ENCODE data around the gene USP50.

DNA sequence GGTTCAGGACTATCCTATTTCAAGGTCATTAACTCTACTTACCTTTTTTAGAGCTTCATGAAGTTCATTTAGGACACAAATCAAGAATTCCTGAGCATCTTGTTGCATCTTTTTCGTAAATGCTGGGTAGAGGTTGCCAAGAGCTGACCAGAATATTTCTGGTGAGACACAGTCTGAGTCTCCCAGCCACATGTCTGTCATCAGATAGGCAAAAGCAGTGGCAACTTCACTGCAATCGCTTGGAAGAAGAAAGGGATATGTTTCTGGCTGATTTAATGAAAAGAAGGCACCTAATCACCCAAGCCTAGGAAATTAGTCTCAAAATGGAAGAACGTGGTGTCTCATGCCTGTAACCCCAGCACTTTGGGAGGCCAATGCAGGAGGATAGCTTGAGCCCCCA is 2.9 kb downstream of the USP50 start:
- TF ChIP-seq, protein P1, sequence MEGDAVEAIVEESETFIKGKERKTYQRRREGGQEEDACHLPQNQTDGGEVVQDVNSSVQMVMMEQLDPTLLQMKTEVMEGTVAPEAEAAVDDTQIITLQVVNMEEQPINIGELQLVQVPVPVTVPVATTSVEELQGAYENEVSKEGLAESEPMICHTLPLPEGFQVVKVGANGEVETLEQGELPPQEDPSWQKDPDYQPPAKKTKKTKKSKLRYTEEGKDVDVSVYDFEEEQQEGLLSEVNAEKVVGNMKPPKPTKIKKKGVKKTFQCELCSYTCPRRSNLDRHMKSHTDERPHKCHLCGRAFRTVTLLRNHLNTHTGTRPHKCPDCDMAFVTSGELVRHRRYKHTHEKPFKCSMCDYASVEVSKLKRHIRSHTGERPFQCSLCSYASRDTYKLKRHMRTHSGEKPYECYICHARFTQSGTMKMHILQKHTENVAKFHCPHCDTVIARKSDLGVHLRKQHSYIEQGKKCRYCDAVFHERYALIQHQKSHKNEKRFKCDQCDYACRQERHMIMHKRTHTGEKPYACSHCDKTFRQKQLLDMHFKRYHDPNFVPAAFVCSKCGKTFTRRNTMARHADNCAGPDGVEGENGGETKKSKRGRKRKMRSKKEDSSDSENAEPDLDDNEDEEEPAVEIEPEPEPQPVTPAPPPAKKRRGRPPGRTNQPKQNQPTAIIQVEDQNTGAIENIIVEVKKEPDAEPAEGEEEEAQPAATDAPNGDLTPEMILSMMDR (IDR thresholded peaks at IDR 0.05; ENCODE audit: extremely low read depth in 1 of 2, insufficient read depth in 1 of 2, low read depth in 1 of 2, low read length in 2 of 2), result no peak
- TF ChIP-seq EZH2 (IDR thresholded peaks at IDR 0.05; ENCODE audit: borderline replicate concordance, low read depth, low read length, severe bottlenecking) (no peak), POLR2AphosphoS5 (IDR thresholded peaks at IDR 0.05; ENCODE audit: insufficient read depth, low read depth, low read length) (no peak), MAX (IDR thresholded peaks at IDR 0.05; ENCODE audit: insufficient read depth, insufficient read length) (no peak), POLR2A (IDR thresholded peaks at IDR 0.05; ENCODE audit: low read depth, low read length) (no peak)
